AG20443 (cell line): Measurements from ENCODE around the gene AKR1C8.
"Not testable (repeated sequence)": the region's sequence is repeated elsewhere in the genome, so short reads cannot be mapped to it uniquely, and the experiment has no call there.

Experiments used
- DNase-seq: peaks from one replicate; pipeline ENCODE4 v3.0.0; 2012; ENCODE audit warnings: low spot score, mixed read lengths

The AKR1C8 gene

DNA sequence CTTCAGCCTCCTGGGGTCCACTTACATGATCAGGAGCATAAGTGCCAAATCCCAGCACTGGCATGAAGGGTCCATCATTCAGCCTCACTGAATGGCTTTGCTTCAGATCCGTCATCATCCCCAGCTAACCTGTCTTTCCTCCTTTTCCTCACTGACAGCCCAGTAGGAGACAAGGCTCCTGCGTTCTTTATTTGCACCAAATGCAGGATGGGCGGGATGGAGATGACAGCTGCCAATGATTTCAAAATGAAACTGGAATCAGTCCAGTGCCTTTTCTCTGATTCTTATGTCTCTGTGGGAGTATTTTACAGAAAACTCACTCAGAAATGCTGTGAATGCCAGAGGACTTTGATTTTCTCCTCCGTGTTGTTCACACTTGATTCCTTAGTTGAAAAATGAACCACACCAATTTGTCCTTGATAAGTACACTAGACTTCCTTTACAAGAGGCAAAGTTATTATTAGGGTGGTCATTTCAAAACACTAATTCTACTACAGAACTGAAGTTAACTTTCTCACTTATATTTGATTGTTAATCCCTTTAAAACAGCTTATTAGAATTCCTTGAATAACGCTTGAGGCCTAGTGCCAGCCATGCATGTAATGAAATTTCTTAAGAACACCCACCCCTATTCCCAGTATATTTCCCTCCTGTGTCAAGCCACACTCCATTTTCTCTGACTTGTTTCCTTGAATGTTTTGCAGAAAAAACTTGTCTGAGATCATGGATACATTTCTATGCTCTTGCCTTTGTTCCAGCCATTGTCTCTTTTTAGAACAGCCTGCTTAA, at the start of gene AKR1C8:
TSS of gene AKR1C8 (minus strand) at position 164 of the 789 bp plus-strand sequence. CDS start at position 118, 46 bp downstream.
- DNase-seq: no peak

DNA sequence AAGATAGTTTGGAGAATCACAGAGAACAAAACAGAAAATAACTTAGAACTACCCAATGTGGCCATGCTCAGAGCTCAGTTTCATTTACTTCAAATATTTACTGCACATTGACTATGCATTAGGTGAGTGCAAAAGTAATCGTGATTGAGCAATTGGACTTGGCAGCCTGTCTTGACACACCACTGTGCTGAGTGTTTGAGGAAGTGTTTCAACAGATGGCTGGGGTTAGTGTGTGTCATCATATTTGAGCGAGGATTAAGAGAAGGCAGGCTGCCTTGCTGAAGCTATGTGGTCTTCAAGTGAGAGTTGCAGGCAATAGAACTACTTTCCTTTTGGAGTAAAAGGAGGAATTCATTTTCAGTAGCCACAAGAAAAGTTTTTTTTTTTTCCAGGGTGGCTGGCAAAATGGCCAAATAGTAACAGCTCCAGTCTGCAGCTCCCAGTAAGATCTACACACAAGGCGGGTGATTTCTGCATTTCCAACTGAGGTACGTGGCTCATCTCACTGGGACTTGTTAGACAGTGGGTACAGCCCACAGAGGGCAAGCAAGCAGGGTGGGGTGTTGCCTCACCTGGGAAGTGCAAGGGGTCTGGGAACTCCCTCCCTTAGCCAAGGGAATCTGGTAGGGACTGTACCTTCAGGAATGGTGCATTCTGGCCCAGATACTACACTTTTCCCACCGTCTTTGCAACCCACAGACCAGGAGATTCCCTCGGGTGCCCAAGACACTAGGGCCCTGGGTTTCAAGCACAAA, 49.3 kb upstream of the AKR1C8 start:
- peak; percentile 53 for DNase-seq

- DNase-seq: no peak
Observed at GRCh38 chr10:5233324-5233723, 48.4 kb upstream of the AKR1C8 start.

- no peak for DNase-seq
Observed at GRCh38 chr10:5229019-5229418, 44.1 kb upstream of the AKR1C8 start.

DNA sequence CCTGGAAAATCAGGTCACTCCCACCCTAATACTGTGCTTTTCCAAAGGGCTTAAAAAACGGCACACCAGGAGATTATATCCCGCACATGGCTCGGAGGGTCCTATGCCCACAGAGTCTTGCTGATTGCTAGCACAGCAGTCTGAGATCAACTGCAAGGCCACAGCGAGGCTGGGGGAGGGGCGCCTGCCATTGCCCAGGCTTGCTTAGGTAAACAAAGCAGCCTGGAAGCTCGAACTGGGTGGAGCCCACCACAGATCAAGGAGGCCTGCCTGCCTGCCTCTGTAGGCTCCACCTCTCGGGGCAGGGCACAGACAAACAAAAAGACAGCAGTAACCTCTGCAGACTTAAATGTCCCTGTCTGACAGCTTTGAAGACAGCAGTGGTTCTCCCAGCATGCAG, 38.0 kb upstream of the AKR1C8 start:
- not testable (repeated sequence) for DNase-seq

- DNase-seq: no peak
Observed at GRCh38 chr10:5219262-5219661, 34.3 kb upstream of the AKR1C8 start.

- no peak for DNase-seq
Observed at GRCh38 chr10:5216801-5217200, 31.9 kb upstream of the AKR1C8 start.

DNA sequence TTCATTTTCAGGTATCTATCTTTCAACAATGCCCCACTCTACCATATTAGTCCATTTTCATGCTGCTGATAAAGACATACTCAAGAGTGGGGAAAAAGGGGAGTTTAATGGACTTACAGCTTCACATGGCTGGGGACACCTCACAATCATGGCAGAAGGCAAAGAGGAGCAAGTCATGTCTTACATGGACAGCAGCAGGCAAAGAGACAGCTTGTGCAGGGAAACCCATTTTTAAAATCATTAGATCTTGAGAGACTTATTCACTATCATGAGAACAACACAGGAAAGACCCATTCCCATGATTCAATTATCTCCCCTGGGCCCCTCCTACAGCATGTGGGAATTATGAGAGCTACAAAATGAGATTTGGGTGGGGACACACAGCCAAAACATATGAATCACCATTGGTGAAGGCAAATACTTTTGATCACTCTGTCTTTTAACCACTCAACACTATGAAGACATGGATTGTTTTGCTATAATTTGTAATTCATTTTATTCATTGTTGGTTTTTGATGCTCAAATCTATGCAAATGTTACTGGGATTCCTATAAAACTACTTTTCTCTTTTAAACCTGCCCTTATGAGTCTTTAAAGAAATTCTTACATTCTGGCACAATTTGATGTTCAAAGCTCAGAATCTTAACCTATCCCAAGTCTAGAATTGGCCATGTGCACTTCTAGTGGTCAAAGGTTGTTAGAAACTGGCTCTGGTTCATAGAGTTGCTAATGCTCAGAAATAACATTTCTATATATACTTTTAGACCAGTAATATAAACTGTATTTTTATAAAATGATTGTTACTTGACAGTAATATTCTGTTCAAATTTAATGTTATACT, 27.0 kb upstream of the AKR1C8 start:
- DNase-seq: no peak

DNA sequence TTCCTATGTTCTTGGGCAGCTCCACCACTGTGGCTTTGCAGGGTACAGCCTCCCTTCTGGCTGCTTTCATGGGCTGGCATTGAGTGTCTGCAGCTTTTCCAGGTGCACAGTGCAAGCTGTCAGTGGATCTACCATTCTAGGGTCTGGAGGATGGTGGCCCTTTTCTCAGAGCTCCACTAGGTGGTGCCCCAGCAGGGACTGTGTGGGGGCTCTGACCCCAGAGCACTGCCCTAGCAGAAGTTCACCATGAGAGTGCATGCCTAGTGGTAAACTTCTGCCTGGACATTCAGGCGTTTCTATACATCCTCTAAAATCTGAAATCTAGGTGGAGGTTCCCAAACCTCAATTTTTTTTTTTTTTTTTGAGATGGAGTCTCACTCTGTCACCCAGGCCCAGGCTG, 25.3 kb upstream of the AKR1C8 start:
- not testable (repeated sequence) for DNase-seq

GRCh38 chr10:5209776-5210175, 24.8 kb upstream of the AKR1C8 start:
- DNase-seq: not testable (repeated sequence)

- no peak for DNase-seq
Observed at GRCh38 chr10:5206799-5207198, 21.8 kb upstream of the AKR1C8 start.

- DNase-seq: no peak
Observed at GRCh38 chr10:5199398-5199797, 14.4 kb upstream of the AKR1C8 start.

DNA sequence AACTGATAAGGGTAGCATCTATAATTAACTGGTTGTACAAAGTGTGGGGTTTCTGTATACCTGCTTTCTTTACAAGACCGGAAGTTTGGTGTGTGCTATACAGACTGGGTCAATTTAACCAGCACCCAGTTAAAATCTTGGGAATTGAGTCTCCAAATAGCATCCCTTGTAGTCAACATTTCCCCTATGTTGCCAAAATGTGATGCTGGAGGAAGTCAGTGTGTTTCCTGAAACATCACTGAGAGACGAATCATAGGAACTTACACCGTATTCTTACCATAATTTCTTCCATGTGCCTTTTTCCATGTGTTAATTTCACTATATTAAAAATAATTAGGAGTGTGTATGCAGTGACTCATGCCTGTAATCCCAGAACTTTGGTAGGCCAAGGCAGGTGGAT, 13.4 kb upstream of the AKR1C8 start:
- DNase-seq: no peak

DNA sequence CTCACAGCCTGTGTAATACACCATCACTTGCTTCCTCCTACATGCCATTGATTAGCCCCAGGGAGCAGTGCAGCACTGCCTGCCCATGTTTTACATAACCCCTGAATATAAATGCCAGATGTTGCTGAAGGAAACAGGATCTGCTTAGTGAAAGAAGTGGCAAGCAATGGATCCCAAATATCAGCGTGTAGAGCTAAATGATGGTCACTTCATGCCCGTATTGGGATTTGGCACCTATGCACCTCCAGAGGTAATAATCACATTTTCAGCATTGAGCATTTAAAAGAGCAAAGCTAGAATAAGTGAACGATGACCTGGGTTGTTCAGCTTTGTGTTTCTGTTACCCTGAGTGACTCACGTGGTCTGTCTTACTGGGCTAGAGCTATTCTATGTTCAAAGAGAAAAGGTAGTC, 11.8 kb upstream of the AKR1C8 start, which contains the start of gene AKR1C4:
TSS of gene AKR1C4 (plus strand) at position 136 of the 412 bp plus-strand sequence. CDS start at position 167, 31 bp downstream.
- DNase-seq: peak; percentile 24

GRCh38 chr10:5195727-5196374, 10.9 kb upstream of the AKR1C8 start:
- DNase-seq: no peak

- no peak for DNase-seq
Observed at GRCh38 chr10:5194431-5194830, 9.5 kb upstream of the AKR1C8 start.

- DNase-seq: no peak
Observed at GRCh38 chr10:5188358-5188757, 3.4 kb upstream of the AKR1C8 start.

DNA sequence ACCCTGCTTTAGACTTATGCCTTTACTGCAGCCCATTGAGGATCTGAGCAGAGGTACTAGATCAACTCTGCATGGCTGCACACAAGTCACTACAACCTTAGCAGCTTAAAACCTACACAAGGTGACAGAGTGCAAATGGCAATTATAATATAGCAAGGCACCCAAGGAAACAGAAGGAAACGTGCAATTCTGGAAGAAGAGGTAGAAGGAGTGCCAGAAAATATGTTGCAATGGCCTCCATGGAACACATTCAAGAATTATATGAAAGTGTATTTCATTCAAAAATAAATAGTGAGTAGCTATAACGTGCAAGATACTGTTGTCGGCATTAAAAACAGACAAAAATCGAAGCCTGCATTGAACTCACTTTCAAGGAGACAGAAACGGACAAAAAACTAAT, 2.9 kb upstream of the AKR1C8 start:
- DNase-seq: no peak

DNA sequence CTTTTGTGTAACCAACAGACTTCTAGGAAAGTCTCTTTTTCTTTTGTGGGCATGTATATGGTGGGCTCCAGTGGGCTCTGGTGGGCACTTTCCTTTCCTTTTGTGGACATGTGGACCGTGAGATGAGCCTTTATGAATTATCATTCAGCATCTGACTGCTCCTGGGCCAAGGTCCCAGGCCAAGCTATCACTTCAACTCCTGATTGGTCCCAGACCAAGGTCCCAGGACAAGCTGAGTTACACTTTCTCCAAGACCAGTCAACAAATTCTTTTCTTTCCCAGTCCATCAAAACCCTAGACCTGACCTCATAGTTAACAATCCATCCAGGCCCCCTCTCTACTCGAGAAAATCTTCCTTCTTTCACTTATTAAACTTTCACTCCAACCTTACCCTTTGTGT, 1.0 kb downstream of the AKR1C8 start:
- no peak for DNase-seq

DNA sequence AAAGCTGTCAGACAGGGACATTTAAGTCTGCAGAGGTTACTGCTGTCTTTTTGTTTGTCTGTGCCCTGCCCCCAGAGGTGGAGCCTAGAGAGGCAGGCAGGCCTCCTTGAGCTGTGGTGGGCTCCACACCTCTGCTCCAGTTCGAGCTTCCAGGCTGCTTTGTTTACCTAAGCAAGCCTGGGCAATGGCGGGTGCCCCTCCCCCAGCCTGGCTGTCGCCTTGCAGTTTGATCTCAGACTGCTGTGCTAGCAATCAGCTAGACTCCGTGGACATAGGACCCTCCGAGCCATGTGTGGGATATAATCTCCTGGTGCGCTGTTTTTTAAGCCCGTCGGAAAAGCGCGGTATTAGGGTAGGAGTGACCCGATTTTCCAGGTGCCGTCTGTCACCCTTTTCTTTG, 4.4 kb downstream of the AKR1C8 start:
- not testable (repeated sequence) for DNase-seq

DNA sequence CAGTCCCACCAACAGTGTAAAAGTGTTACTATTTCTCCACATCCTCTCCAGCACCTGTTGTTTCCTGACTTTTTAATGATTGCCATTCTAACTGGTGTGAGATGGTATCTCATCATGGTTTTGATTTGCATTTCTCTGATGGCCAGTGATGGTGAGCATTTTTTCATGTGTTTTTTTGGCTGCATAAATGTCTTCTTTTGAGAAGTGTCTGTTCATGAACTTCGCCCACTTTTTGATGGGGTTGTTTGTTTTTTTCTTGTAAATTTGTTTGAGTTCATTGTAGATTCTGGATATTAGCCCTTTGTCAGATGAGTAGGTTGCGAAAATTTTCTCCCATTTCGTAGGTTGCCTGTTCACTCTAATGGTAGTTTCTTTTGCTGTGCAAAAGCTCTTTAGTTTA, 9.4 kb downstream of the AKR1C8 start:
- not testable (repeated sequence) for DNase-seq
